GM12878 (cell line): ENCODE results near the gene LMF1. TPM values are rescaled to one million over a fixed set of nuclear protein-coding genes. Genes with fewer than 3 reads are reported as not detected.

ENCODE experiments used
- ATAC-seq: fragments of 200-7000 bp; cut with Tn5 transposase; 3 replicates; pipeline ENCODE4 v1.9.1; 2020; ENCODE audit warnings: mild to moderate bottlenecking, moderate library complexity
- BruUV-seq: library from RNA; stranded (reverse); fragments of 400-500 nt; replicated peaks from 2 replicates; lab custom pipeline; 2021; lab: Mats Ljungman, UMichigan
- CTCF ChIA-PET: fragments of 300-600 bp; sonication (Branson Sonifier 250); formaldehyde crosslinking; extraction: SDS; loops from one replicate; lab custom pipeline; 2021; ENCODE audit warnings: inconsistent platforms; lab: Yijun Ruan, JAX
- POLR2A ChIA-PET: fragments of 350-600 bp; formaldehyde crosslinking; extraction: SDS; loops from one replicate; lab custom pipeline; 2021; ENCODE audit warnings: inconsistent platforms; lab: Charles Lee
- RAD21 ChIA-PET: fragments of 300-600 bp; sonication (Branson Sonifier 250); formaldehyde crosslinking; loops from one replicate; lab custom pipeline; 2023; ENCODE audit warnings: antibody characterized with exemption; ENCODE audit not compliant: unreplicated experiment; lab: Charles Lee
- SMC1A ChIA-PET: fragments of 300-600 bp; sonication (Branson Sonifier 250); formaldehyde crosslinking; loops from one replicate; lab custom pipeline; 2023; ENCODE audit not compliant: unreplicated experiment, uncharacterized antibody; lab: Charles Lee
- DNase-seq: peaks from one replicate; pipeline ENCODE4 v3.0.0-alpha.2; 2011; ENCODE audit warnings: low read depth, low spot score
- FAIRE-seq: peaks from 3 replicates; lab custom pipeline; 2011; peaks lifted over from hg19 to GRCh38; lab: Jason Lieb, UNC
- H2AFZ ChIP-seq: 2 replicates; pipeline ENCODE4 v1.6.0; 2011; ENCODE audit warnings: low read depth, low read length, control low read depth; ENCODE audit not compliant: control insufficient read depth
- H3K27ac ChIP-seq: 2 replicates; pipeline ENCODE4 v1.5.1; 2011; ENCODE audit warnings: control low read depth; ENCODE audit not compliant: control insufficient read depth, insufficient read depth
- H3K27me3 ChIP-seq, 2 experiments: replicated peaks in 1 of 2; 2 replicates each; pipeline versions ENCODE4 v1.6.0 to v1.6.1; 2011; ENCODE audit warnings: low read length in 1 of 2; ENCODE audit not compliant: control insufficient read depth in 2 of 2, insufficient read depth in 2 of 2
- H3K36me3 ChIP-seq, 2 experiments: 2 replicates each; pipeline ENCODE4 v1.5.1; 2011; ENCODE audit warnings: low read length in 1 of 2; ENCODE audit not compliant: control insufficient read depth in 2 of 2, insufficient read depth in 2 of 2
- H3K4me1 ChIP-seq: 2 replicates; pipeline ENCODE4 v1.6.1; 2011; ENCODE audit warnings: mild to moderate bottlenecking, low read length, moderate library complexity, mixed read lengths; ENCODE audit not compliant: control insufficient read depth, insufficient read depth
- H3K4me2 ChIP-seq: 2 replicates; pipeline ENCODE4 v1.6.0; 2011; ENCODE audit warnings: control low read depth; ENCODE audit not compliant: control insufficient read depth, insufficient read depth
- H3K4me3 ChIP-seq: fragments of 200-600 bp; sonication (generic); 2 replicates; pipeline ENCODE4 v1.5.1; 2016
- H3K79me2 ChIP-seq: 2 replicates; pipeline ENCODE4 v1.6.0; 2011; ENCODE audit warnings: low read length; ENCODE audit not compliant: control insufficient read depth, insufficient read depth
- H3K9ac ChIP-seq: 2 replicates; pipeline ENCODE4 v1.8.0; 2011; ENCODE audit warnings: low read length, control low read depth, mixed read lengths; ENCODE audit not compliant: control insufficient read depth, insufficient read depth
- H3K9me3 ChIP-seq: replicated peaks from 3 replicates; pipeline ENCODE4 v1.5.1; 2011; ENCODE audit warnings: mild to moderate bottlenecking, low read length; ENCODE audit not compliant: control insufficient read depth, insufficient read depth
- H4K20me1 ChIP-seq: 2 replicates; pipeline ENCODE4 v1.6.0; 2011; ENCODE audit not compliant: control insufficient read depth, insufficient read depth
- EGR1 ChIP-seq, 2 experiments: IDR thresholded peaks; 1 replicate in 1 of 2; 2 replicates in 1 of 2; pipeline ENCODE4 v1.6.1; 2011 to 2012; ENCODE audit warnings: low read depth in 2 of 2, low read length in 2 of 2, borderline replicate concordance in 1 of 2, mild to moderate bottlenecking in 1 of 2, moderate library complexity in 1 of 2
- FOXM1 ChIP-seq: IDR thresholded peaks from 2 replicates; pipeline ENCODE4 v1.6.1; 2012; ENCODE audit warnings: low read depth, mild to moderate bottlenecking, inconsistent platforms, low read length, moderate library complexity
- GABPA ChIP-seq: IDR thresholded peaks from 2 replicates; pipeline ENCODE4 v1.6.1; 2014; ENCODE audit warnings: antibody characterized with exemption, low read depth, mild to moderate bottlenecking, inconsistent platforms
- GATAD2B ChIP-seq: fragments of 450-650 bp; conservative IDR thresholded peaks from 2 replicates; pipeline ENCODE4 v1.6.1; 2017; ENCODE audit warnings: low read depth, mild to moderate bottlenecking, moderate library complexity
- HCFC1 ChIP-seq: fragments of 150-350 bp; IDR thresholded peaks from 2 replicates; pipeline ENCODE4 v1.6.1; 2014; ENCODE audit warnings: low read length
- SMARCA5 ChIP-seq: fragments of 450-650 bp; IDR thresholded peaks from 2 replicates; pipeline ENCODE4 v1.6.1; 2017; ENCODE audit warnings: mild to moderate bottlenecking
- TCF7 ChIP-seq: IDR thresholded peaks from 2 replicates; pipeline ENCODE4 v1.6.1; 2014; ENCODE audit warnings: antibody characterized with exemption, borderline replicate concordance
- ZNF384 ChIP-seq: IDR thresholded peaks from 2 replicates; pipeline ENCODE4 v1.6.1; 2012; ENCODE audit warnings: low read depth, mild to moderate bottlenecking, low read length, improper control_type of control experiment, borderline replicate concordance
- WGBS: methylation state at CpG from one replicate; pipeline ENCODE4 v1.1.6; 2016; ENCODE audit warnings: low lambda C conversion rate; ENCODE audit not compliant: insufficient replicate concordance, insufficient coverage; ENCODE audit errors: missing lambda C conversion rate; 5-methylcytosine and 5-hydroxymethylcytosine counted together
- in situ Hi-C: fragments of 300-500 bp; cut with MboI; formaldehyde crosslinking; loops from 9 replicates; pipeline ENCODE4 v1.14.3; 2018; ENCODE audit warnings: mixed read lengths
- intact Hi-C: fragments of 100-400 bp; cut with micrococcal nuclease; formaldehyde crosslinking; loops from one replicate; pipeline ENCODE4 v1.14.2; 2022; ENCODE audit not compliant: unreplicated experiment
- polyA plus RNA-seq, 11 experiments: library from polyadenylated mRNA; depleted of rRNA in 4 of 11; unstranded in 6 of 11; stranded (reverse) in 5 of 11; fragments of >200 nt; fragmentation: Nextera tagmentation in 4 of 11; fragmentation: Illumina TruSeq in 1 of 11; extraction: Ambion mirVana in 4 of 11; extraction: Trizol in 1 of 11; gene quantifications; 1 replicate in 1 of 11; 2 replicates in 10 of 11; pipeline versions ENCODE4 v1.2.1 to v1.2.3, GENCODE V29; 2011 to 2016; ENCODE audit warnings: inconsistent platforms in 2 of 11, missing spikeins in 2 of 11, low read depth in 1 of 11
- total RNA-seq, 4 experiments: library from RNA; depleted of rRNA in 3 of 4; stranded (reverse); fragments of >200 nt in 3 of 4; fragmentation: Illumina TruSeq in 1 of 4; extraction: Trizol in 1 of 4; gene quantifications; 2 replicates each; pipeline versions ENCODE4 v1.2.1 to v1.2.3, GENCODE V29; 2013 to 2021
- TF ChIP-seq, protein P1 (sequence below): fragments of 450-650 bp; IDR thresholded peaks from 2 replicates; pipeline ENCODE4 v1.6.1; 2018; ENCODE audit warnings: borderline replicate concordance, mild to moderate bottlenecking; ENCODE audit not compliant: partially characterized antibody
- TF ChIP-seq, protein P2 (sequence below): fragments of 450-650 bp; IDR thresholded peaks from 2 replicates; pipeline ENCODE4 v1.6.1; 2017; ENCODE audit warnings: borderline replicate concordance
- TF ChIP-seq, protein P3 (sequence below): fragments of 450-650 bp; IDR thresholded peaks from 2 replicates; pipeline ENCODE4 v1.6.1; 2017; ENCODE audit warnings: mild to moderate bottlenecking, moderate library complexity

LMF1 gene
- total and polyA plus RNA-seq, 10 of the 15 experiments (the other 5 are each of a cell fraction or from before 2014, with no cell fraction given) = 0.18 to 3.2 (median 1.4) TPM; not detected in 1

DNA sequence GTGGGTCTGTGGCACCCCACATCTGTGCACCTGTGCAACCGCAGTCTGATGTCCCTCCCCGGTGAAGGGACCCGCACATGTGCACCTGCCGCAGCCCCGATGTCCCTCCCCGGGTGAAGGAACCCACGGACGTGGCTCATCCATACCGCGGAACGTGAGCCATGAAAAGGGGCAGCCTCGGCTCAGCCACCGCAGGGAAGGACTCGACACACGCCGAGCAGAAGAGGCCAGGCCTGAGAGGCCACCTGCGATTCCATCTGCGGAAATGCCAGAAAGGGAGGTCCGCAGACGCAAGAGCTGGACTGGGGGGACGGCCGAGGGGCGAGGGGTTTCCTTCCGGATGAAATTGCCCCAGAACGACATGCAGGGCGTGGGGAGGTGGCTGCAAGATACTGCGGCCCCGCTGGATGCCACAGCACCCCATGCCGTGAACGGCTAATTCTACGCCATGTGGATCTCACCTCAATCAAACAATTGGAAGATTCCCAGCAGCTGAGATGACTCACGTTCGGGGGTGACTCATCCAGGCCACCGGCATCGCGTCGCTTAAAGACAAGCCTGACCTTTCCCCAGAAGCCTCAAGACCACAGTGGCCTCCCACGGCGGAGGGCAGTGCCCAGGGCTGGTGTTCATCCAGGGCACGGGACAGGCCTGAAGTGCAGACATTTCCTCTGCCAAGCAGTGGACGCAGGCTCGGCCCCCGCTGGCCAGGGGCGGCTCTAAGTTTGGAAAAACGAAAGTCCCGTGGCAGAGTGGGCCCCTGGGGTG lies 31.8 kb upstream of the LMF1 start (continued):
- TF ChIP-seq, protein P1, sequence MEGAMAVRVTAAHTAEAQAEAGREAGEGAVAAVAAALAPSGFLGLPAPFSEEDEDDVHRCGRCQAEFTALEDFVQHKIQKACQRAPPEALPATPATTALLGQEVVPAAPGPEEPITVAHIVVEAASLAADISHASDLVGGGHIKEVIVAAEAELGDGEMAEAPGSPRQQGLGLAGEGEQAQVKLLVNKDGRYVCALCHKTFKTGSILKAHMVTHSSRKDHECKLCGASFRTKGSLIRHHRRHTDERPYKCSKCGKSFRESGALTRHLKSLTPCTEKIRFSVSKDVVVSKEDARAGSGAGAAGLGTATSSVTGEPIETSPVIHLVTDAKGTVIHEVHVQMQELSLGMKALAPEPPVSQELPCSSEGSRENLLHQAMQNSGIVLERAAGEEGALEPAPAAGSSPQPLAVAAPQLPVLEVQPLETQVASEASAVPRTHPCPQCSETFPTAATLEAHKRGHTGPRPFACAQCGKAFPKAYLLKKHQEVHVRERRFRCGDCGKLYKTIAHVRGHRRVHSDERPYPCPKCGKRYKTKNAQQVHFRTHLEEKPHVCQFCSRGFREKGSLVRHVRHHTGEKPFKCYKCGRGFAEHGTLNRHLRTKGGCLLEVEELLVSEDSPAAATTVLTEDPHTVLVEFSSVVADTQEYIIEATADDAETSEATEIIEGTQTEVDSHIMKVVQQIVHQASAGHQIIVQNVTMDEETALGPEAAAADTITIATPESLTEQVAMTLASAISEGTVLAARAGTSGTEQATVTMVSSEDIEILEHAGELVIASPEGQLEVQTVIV = no peak
- no peak for TF ChIP-seq GABPA
- TF ChIP-seq GATAD2B = no peak
- TF ChIP-seq, protein P2, sequence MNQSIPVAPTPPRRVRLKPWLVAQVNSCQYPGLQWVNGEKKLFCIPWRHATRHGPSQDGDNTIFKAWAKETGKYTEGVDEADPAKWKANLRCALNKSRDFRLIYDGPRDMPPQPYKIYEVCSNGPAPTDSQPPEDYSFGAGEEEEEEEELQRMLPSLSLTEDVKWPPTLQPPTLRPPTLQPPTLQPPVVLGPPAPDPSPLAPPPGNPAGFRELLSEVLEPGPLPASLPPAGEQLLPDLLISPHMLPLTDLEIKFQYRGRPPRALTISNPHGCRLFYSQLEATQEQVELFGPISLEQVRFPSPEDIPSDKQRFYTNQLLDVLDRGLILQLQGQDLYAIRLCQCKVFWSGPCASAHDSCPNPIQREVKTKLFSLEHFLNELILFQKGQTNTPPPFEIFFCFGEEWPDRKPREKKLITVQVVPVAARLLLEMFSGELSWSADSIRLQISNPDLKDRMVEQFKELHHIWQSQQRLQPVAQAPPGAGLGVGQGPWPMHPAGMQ = no peak
- TF ChIP-seq ZNF384 = no peak
- TF ChIP-seq EGR1 (IDR thresholded peaks at IDR 0.05; ENCODE audit: borderline replicate concordance in 1 of 2, low read depth in 2 of 2, low read length in 2 of 2) = no peak

DNA sequence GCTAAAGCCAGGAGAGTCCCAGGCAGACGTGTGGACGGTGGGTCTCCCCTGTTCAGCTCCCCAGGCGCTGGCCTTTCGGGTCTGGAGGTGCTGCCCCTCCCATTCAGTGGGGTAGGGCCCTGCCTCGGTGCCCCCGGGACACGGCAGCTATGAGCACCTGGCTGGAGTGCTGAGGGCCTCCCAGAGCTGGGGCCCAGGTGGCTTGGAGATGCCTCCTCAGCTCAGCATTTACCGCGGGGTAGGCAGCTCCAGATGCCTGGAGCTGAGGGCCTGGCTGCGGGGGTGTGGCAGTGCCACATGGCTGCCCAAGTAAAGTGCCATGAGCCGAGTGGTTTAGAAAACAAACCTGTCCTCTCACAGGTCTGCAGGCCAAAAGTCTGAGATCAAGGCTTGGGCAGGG lies 30.3 kb upstream of the LMF1 start:
- Histone ChIP-seq H3K4me1 (peaks cover 10% of the 10 kb centered on the region), H3K27me3 (peaks cover 0 to 3% of the 10 kb centered on the region in 2 experiments; a peak in 2 of 4 replicates), H3K79me2 (no peaks in the 10 kb centered on the region), H3K9ac (no peak overlapping the region), H3K27ac (no peak overlapping the region), H2AFZ (no peak overlapping the region), H3K4me2 (no peak overlapping the region), H3K9me3 (no peaks in the 10 kb centered on the region), H3K4me3 (no peak overlapping the region), H4K20me1 (no peaks in the 10 kb centered on the region), H3K36me3 (no peaks in the 10 kb centered on the region)
- SMC1A ChIA-PET = no interaction called here
- DNase-seq = no peak
- in situ Hi-C loops (no loop called here), intact Hi-C loops (no loop called here)
- RAD21 ChIA-PET = no interaction called here
- CTCF ChIA-PET = no interaction called here
- WGBS = 8% methylated on average over 11 of the region's 11 CpGs
- no peak for FAIRE-seq
- BruUV-seq = no TSS peak
- POLR2A ChIA-PET = no interaction called here
- ATAC-seq = no peak
- TF ChIP-seq HCFC1 (no peak), FOXM1 (no peak), TCF7 (no peak), SMARCA5 (no peak)
- TF ChIP-seq, protein P3, sequence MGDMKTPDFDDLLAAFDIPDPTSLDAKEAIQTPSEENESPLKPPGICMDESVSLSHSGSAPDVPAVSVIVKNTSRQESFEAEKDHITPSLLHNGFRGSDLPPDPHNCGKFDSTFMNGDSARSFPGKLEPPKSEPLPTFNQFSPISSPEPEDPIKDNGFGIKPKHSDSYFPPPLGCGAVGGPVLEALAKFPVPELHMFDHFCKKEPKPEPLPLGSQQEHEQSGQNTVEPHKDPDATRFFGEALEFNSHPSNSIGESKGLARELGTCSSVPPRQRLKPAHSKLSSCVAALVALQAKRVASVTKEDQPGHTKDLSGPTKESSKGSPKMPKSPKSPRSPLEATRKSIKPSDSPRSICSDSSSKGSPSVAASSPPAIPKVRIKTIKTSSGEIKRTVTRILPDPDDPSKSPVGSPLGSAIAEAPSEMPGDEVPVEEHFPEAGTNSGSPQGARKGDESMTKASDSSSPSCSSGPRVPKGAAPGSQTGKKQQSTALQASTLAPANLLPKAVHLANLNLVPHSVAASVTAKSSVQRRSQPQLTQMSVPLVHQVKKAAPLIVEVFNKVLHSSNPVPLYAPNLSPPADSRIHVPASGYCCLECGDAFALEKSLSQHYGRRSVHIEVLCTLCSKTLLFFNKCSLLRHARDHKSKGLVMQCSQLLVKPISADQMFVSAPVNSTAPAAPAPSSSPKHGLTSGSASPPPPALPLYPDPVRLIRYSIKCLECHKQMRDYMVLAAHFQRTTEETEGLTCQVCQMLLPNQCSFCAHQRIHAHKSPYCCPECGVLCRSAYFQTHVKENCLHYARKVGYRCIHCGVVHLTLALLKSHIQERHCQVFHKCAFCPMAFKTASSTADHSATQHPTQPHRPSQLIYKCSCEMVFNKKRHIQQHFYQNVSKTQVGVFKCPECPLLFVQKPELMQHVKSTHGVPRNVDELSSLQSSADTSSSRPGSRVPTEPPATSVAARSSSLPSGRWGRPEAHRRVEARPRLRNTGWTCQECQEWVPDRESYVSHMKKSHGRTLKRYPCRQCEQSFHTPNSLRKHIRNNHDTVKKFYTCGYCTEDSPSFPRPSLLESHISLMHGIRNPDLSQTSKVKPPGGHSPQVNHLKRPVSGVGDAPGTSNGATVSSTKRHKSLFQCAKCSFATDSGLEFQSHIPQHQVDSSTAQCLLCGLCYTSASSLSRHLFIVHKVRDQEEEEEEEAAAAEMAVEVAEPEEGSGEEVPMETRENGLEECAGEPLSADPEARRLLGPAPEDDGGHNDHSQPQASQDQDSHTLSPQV = no peak
